ENCODE results near the gene NOL4L.

- TF ChIP-seq CTCF (IDR thresholded peaks at IDR 0.05; ENCODE audit: extremely low read depth in 1 of 2, insufficient read depth in 1 of 2, low read depth in 1 of 2, low read length in 2 of 2) (no peak), MAX (IDR thresholded peaks at IDR 0.05; ENCODE audit: insufficient read depth, insufficient read length) (no peak), POLR2A (IDR thresholded peaks at IDR 0.05; ENCODE audit: low read depth, low read length) (no peak), EZH2 (IDR thresholded peaks at IDR 0.05; ENCODE audit: borderline replicate concordance, low read depth, low read length, severe bottlenecking) (no peak), POLR2AphosphoS5 (IDR thresholded peaks at IDR 0.05; ENCODE audit: insufficient read depth, low read depth, low read length) (no peak), GATA2 (IDR thresholded peaks at IDR 0.05; ENCODE audit: insufficient read depth, insufficient read length, low read depth, low read length) (no peak), MYC (IDR thresholded peaks at IDR 0.05; ENCODE audit: low read depth, low read length) (no peak), JUN (IDR thresholded peaks at IDR 0.05; ENCODE audit: borderline replicate concordance, insufficient read depth, insufficient read length, low read depth) (no peak)
These were observed 73.6 kb downstream of the NOL4L start for GRCh38 chr20:32511358-32512046.

Measured in endothelial cell of umbilical vein (primary cell).